Kidney epithelial cell (primary cell): Measurements from ENCODE around the gene ADCK1. TPM values are rescaled to one million over a fixed set of nuclear protein-coding genes. Genes with fewer than 3 reads are reported as not detected.

Experiments used
- DNase-seq: peaks from one replicate; pipeline ENCODE4 v3.0.0-alpha.2; 2010; ENCODE audit warnings: low read depth
- H3K27me3 ChIP-seq: 2 replicates; pipeline ENCODE4 v1.6.0; 2011; ENCODE audit warnings: low read length; ENCODE audit not compliant: control insufficient read depth, insufficient read depth
- H3K36me3 ChIP-seq: 2 replicates; pipeline ENCODE4 v1.5.1; 2011; ENCODE audit warnings: low read length; ENCODE audit not compliant: control insufficient read depth, insufficient read depth
- H3K4me3 ChIP-seq: 2 replicates; pipeline ENCODE4 v1.5.1; 2011; ENCODE audit warnings: low read depth, mild to moderate bottlenecking, control low read depth, low read length
- total RNA-seq: library from RNA; depleted of rRNA; stranded (reverse); fragments of >200 nt; gene quantifications from 2 replicates; pipeline ENCODE4 v1.2.3, GENCODE V29; 2015
- TF ChIP-seq, protein P1 (sequence below): IDR thresholded peaks from 2 replicates; pipeline ENCODE4 v1.5.1; 2011; ENCODE audit warnings: mild to moderate bottlenecking, moderate library complexity, low read length, control low read depth, inconsistent platforms; ENCODE audit not compliant: insufficient read depth, poor library complexity, severe bottlenecking

Gene ADCK1
- total RNA-seq, 1 donor from 2014 or later: 9.3 TPM

DNA sequence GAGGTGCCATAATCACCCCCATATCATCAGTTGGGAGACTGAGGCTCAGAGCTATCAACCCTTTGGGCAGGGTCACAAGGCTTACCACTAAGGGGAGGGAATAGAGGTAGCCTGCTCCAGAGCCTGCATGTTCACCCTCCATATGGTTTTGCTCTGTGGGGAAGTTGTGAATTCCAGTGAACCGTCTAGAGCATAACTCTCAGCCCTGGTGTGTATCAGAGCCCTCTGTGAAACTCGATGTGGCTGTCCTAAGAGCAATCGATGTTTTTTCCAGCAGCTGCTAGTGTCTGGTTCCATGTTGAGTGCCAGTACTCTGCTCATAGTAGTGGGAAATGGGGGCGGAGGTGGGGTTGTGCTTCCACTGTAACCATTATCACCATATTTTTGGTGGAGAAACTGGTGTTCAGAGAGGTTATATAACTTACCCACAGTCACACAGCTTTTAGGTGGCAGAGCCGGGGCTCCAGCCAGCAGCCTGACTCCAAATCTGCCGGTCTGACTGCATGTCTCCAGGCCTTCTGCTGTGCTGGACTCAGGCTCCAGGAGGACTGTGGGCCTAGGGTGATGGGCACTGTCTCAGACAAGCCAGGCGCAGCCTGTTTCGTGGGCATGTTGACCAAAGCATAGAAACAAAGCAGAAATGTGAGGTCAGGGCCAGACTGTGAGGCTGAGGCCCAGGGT is 104.2 kb downstream of the ADCK1 start:
- H3K36me3 ChIP-seq: no peaks in the 10 kb centered on the region
- TF ChIP-seq, protein P1, sequence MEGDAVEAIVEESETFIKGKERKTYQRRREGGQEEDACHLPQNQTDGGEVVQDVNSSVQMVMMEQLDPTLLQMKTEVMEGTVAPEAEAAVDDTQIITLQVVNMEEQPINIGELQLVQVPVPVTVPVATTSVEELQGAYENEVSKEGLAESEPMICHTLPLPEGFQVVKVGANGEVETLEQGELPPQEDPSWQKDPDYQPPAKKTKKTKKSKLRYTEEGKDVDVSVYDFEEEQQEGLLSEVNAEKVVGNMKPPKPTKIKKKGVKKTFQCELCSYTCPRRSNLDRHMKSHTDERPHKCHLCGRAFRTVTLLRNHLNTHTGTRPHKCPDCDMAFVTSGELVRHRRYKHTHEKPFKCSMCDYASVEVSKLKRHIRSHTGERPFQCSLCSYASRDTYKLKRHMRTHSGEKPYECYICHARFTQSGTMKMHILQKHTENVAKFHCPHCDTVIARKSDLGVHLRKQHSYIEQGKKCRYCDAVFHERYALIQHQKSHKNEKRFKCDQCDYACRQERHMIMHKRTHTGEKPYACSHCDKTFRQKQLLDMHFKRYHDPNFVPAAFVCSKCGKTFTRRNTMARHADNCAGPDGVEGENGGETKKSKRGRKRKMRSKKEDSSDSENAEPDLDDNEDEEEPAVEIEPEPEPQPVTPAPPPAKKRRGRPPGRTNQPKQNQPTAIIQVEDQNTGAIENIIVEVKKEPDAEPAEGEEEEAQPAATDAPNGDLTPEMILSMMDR: no peak
- no peak for DNase-seq
- no peaks in the 10 kb centered on the region for H3K27me3 ChIP-seq
- no peak overlapping the region for H3K4me3 ChIP-seq

DNA sequence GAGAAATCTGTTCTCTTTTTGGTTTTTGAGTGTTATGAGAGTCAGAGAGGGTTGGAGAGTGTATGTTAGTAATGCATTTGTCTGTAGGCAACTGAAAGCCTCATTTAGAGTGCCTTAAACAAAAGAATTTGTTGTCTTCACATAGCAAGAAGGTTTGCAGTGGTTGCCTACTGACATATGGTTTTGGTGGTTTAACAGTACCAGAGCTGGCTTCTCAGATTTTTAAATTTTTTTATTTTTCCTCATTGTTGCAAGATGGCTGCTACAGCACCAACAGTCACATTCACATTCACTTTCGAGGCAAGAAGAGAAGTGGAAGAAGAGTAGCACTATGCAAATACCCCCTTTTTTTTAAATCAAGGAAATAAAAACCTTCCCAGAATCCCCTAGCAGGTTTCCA is 106.5 kb downstream of the ADCK1 start:
- H3K4me3 ChIP-seq: no peak overlapping the region
- H3K36me3 ChIP-seq: no peaks in the 10 kb centered on the region
- no peaks in the 10 kb centered on the region for H3K27me3 ChIP-seq
- DNase-seq: no peak
- TF ChIP-seq, protein P1: no peak

DNA sequence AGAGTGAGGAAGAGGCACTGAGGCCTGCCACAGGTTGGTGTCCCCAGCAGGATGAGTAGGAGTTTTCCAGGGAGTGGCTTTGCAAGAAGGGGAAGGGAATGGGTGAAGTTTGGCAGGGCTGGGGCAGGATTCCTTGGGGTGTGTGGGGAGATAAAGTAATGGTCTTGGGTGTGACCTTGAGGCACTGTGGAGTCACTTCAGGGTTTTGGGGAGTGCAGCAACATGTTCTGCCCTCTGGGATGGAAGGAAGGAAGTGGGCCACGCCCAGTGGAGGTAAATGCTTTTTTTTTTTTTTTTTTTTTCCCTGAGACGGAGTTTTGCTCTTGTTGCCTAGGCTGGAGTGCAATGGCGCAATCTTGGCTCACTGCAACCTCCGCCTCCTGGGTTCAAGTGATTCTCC is 108.9 kb downstream of the ADCK1 start:
- no peak for DNase-seq
- Histone ChIP-seq H3K4me3 (no peak overlapping the region), H3K36me3 (no peaks in the 10 kb centered on the region), H3K27me3 (no peaks in the 10 kb centered on the region)
- TF ChIP-seq, protein P1: no peak

DNA sequence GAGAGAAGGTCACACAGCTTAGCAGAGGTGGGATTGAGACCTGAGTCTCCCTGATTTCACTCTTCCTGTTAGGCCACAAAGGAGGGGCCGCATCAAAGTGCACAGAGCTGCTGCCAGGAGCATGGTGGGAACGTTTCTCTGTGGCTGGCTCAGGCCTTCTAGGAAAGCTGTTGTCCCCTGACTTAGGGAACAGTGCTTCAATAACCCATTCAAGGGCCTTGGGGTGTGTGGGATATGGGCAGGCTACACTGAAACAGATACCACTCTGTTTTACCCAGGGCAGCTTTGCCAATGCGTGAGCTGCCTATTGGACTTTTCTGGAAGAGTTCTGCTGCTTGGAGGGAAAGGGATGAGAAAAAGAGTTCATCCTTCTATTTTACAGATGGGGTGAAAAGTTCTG is 110.0 kb downstream of the ADCK1 start:
- no peak for DNase-seq
- TF ChIP-seq, protein P1: no peak
- Histone ChIP-seq H3K36me3 (no peaks in the 10 kb centered on the region), H3K27me3 (no peaks in the 10 kb centered on the region), H3K4me3 (no peak overlapping the region)

DNA sequence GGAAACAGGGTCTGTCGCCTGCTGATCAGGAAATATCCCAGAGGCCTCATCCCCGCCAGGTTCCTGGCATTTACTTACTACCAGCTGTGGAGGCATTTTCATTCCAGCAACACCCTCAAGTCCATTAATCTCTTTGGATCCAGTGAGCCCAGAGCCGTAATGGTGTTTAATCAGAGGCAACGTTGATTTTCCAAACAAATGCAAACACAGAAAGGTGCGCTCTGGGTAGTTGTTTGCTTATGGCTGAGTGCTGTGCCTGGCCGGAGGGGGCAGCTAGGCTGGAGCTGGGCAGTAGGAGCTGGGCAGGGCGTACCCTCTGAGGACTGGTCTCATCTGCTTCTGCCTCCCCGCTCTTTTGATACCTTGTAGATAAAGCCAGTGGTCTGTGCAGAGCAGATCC is 110.6 kb downstream of the ADCK1 start:
- Histone ChIP-seq H3K4me3 (no peak overlapping the region), H3K36me3 (no peaks in the 10 kb centered on the region), H3K27me3 (no peaks in the 10 kb centered on the region)
- no peak for DNase-seq
- TF ChIP-seq, protein P1: no peak

DNA sequence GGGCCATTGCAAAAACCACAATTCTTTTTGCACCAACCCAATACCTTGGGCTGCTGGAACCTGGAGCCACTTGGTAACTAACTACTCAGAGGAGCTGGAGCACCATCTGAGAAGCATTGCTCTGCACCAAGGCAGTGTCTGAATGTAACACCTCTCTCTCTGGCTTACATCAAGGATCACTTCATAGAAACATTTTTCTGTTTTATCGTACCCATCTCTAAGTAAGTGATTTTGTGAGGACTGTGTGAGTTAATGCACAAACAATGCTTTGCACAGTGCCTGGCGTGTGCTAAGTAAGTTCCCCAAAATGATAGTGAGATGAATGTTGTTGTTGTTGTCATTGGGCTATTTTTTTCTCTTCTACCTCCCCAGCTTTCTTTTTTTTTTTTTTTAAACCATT is 111.4 kb downstream of the ADCK1 start:
- no peaks in the 10 kb centered on the region for H3K36me3 ChIP-seq
- H3K4me3 ChIP-seq: no peak overlapping the region
- no peak for DNase-seq
- TF ChIP-seq, protein P1: no peak
- H3K27me3 ChIP-seq: no peaks in the 10 kb centered on the region
